GM20431 (cell line): ENCODE results near the gene ANKRD63.

Experiments used
- in situ Hi-C: fragments of 300-500 bp; cut with MseI, MboI; formaldehyde crosslinking; loops from one replicate; pipeline ENCODE4 v1.15.0; 2020; ENCODE audit warnings: low sequenced_read_pairs; ENCODE audit not compliant: unreplicated experiment

Gene ANKRD63

DNA sequence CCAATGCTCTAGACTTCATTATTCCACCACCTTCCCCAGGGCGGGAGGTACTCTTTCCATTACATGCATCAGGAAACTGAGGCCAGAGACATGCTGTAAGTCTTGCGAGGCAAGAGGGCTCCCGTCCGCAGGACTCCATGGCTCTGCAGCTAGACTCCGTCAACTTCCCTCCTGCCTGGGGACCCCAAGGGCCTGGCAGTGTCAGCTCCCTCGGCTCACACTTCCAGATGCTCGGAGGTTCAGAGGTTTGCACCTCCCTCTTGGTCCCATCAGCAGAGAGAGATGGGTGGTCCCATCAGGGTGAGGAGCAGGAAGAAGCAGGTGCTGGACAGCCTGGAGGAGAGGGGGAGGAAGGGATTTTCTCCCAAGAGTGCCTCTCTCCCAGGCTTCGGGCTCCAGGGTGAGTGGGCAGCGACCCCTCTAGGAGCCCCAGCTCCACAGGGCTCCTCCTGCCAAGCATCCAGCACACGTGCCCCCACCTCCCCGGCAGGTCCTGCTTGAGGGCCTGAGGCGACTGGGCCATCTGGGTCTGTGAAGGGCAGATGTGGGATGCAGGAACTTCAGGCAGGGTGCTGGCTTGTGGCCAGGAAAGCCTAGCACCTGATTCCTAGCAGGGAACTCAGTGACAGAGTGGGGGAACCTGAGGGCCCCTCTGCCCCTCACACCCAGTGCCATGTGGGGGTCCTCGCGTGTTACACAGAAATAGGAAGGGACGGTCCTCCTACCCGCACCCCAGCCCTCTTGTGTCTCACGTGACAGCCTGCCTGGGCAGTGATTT, 34.7 kb downstream of the ANKRD63 start:
- in situ Hi-C loops: no loop called here

DNA sequence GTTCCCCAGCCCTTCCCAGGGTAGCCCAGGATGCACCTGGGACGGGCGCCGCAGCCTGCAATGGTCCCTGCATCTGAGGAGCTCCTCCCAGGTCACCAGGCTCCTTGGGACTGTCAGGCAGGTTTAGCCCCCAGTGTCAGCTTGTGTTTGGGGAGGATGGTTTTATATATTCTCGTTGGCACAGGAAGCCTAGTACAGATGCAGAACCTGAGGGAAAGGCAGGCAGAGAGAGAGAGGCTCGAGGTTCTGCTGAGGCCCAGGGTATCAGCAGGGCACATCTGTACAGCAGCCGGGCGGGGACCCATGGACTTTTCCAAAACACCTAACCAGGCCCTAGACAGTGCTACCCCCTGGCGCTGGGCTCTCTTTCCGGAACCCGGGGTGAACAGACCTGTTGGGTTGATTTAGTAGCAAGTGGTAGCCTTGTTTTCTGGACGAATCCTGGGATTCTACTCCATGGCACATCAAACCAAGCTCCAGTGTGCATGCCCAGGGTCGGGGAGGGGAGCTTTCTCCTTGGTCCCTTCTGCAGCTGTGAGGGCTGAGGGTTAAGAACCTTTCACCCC, 35.4 kb downstream of the ANKRD63 start:
- in situ Hi-C loops: no loop called here

- in situ Hi-C loops: no loop called here
Measured at GRCh38 chr15:40246496-40247280, 36.2 kb downstream of the ANKRD63 start.

- in situ Hi-C loops: no loop called here
Measured at GRCh38 chr15:40245666-40246450, 37.0 kb downstream of the ANKRD63 start.

DNA sequence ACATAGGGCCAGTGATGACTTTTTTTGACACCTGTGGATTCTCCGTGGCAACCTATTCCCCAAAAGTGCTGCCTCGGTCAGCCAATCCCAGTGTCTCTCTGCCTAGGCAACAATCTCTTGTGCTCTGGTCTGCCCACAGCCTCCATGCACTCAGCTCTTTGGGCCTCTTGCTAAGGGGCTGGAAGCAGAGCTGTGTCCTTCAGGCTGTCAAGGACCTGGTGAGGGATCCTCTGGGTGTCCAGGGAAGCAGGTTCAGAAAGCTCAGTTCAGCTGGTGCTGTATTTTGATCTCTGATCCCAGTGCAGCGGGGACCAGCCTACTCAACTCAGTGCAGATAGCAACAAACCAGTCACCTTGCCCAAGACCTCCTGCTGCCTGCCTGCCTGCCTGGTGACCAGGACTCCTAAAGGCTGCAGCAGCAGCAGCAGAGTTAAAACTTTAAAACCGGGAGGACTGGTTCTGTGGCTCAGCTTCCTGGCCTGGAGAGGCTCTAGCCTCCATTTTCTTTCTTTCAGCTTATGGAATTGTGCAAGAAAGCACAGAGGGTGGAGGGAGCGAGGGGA, 37.8 kb downstream of the ANKRD63 start:
- in situ Hi-C loops: no loop called here

DNA sequence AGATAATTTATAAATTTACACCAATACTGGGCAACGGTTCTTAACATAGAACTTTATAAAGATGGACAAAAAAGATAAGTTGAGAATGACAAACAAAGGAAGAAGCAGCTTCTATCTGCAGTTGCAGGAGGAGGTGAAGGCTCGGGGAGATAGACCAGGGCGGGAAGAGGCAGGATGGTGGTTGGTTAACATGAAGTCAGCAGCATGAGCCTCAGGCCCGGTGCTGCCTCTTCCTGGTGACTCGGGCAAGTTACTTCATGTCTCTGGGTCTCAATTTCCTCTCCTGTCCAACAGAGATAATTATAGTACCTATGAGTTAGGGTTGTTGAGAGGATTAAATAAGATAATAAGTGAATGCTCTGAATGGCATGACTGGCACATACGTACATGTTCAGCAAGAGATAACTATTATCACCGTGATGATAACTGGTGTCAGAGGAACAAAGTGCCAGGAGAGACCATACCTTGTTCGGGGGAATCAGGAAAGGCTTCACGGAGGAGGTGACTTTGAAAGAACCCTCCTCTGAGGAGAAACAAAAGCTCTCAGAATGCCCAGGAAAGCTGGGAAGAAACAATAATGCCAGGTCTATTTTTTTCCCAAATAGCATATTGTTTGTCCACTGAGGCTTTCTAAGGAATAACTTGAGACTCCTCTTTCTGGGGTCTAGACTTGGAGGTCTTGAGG, 39.6 kb downstream of the ANKRD63 start:
- in situ Hi-C loops: no loop called here

DNA sequence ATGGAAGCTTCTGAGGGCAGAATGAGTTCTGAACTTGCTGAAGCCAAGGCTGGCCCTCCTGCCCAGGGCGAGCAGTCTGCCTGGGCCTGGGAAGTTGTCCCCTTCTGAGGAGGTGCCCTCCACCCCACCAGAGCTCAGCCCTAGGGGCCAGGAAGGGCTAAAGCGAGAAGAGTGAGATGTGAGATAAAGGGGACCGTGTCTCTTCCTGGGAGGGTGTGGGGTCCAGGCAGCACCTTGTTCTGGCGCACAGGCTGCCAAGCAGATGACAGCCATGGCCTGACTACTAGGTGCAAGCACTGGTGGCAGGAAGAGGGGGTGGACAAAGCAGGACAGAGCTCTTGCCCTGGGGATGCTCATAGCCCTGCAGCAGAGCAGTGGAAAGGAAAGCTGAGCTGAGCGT, 40.3 kb downstream of the ANKRD63 start:
- in situ Hi-C loops: no loop called here

- in situ Hi-C loops: no loop called here
Measured at GRCh38 chr15:40242213-40242599, 40.7 kb downstream of the ANKRD63 start.

DNA sequence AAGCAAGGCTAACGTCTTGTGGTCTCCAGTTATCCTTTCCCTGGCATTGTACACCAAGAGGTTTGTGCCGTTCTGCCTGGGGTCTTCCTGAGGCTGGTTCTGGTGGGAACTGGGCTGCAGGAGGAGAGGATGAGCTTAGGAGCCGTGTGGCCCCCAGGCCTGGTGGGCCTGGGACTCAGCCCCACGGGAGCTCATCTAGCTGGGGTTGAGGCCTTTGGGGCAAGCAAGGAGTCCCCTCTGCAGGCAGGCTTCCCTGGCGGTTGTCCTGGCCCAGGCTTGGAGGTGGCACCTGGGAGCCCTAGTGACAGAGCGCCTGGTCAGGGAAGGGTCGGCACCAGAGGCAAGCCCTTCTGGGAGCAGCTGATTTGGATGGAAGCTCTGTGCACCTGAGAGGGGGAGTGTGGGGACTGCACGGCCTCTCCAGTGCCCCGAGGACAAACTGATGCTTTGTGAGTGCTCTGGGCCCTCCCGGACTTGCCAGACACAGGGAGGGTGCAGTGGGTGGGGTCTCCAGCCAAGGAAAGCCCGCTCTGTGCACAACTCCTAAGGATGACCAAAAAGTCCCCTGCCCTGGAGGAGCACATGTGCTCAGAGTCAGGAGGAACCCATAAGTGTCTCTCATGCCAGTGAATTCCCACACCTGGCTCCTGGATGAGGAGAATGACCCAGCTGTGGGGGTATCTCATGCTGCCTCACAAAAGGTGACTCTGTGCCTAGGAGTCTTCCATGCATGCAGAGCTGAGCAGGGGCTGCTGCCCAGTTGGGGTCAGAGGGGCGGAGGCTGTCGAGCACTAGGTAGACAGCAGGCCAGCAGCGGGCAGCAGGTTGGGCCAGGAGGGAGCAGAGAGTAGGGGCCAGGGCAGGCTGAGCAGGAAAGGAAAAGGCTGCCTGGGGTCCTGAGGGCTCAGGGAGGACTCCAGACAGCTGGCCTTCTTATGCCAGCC, 41.3 kb downstream of the ANKRD63 start:
- in situ Hi-C loops: no loop called here

- in situ Hi-C loops: no loop called here
Measured at GRCh38 chr15:40240619-40241221, 42.1 kb downstream of the ANKRD63 start.

DNA sequence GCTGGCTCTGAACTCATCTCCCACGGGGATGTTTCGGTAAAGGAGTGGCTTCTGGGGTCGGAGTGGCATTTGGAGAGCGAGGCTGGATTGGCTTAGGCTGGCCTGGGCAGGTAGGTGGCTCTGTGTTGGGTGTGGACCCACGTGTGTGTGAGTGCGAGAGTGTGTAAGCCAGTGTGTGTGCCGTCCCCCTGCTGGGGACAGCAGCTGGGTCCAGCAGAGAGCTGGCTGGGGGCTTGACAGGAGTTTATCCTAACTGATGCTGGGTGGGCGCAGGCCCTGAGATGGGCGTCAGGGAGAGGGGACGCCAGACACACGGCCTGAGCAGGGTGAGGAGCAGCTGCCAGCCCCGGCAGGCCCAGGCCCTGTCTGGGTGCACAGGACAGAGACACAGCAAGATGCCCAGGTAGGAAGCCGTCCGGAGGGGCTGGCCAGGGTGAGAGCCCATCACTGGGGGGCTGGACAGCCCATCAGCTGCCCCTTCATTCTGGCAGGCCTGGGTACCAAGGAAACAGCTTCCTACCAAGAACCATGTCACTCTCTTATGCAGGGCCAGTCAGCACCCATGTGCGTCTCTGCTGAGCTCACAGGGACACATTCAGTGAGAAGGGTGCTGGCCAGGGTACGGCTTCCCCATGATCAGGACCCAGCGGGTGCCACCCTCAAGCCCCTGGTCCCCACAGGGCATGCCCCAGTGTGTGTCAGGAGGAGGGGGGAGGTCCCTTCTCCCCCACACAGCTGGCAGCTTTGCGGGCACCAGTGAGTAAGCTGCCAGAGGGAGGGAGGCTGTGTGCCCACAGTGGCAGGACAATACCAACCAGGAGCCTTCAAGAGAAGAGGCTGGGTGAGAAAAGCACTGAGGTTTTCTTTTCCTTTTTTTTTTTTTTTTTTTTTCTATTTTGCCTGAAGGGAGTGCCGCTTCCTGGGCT, 42.9 kb downstream of the ANKRD63 start:
- in situ Hi-C loops: no loop called here

DNA sequence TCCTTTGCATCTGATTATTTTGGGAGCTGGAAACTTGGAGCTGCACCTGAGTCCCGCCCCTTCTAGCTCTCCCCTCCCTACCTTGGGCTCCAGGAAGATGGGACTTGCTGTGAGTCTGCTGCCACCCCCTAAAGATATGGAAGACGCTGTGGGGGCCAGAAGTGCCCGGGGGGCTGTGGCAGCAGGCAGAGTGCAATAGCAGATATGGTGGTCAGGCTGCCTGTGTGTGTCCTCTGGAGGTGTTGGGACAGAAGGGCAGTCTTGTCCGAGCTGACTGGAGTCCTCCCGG, 43.5 kb downstream of the ANKRD63 start:
- in situ Hi-C loops: no loop called here

DNA sequence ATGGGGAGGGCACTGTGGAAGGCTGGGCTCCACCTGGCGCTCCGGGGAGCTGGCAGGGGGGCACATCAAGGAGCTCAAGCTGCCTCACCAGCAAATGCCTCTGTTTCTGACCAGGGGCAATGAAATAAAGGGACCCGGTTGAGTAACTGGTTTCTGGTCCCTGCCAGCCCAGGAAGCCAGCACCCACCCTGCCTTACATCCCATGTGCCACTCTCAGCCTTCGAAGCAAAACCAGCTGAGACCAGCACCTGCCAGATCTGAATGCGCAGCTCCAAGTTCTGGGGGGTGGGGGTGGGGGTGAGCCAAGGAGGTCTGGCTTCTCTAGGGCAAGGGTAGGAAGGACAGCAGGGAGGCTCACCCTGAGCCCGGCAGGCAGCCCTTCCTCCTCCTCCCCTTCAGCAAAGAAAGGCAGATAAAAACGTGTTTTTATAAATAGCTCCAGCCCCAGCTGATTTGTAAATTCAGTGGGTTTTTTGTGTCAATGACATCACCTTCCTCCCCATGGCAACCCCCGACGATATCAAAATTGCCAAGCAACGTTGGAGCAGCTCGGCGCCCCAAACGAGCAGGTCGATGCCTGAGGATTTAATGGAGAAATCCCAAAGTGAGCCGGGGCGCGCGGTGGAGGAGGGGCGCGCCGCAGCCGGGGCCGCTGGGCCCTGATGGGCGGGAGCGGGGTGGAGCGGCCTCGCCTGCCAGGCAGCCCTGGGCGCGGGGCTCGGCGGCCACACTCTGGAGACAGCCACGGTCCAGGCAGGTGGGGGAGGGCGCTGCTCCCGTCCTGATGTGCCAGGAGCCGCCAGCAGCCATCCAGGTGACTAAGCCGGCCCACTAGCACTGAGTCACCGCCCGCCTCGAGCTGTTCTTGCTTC, 44.1 kb downstream of the ANKRD63 start, which contains the start of gene PAK6:
Gene PAK6, plus strand, starts transcription at position 532 of the 872 bp plus-strand sequence. CDS start 25,723 bp downstream, outside the sequence.
- in situ Hi-C loops: no loop called here

GRCh38 chr15:40235201-40235885, 47.5 kb downstream of the ANKRD63 start:
- in situ Hi-C loops: no loop called here

GRCh38 chr15:40234783-40235182, 48.1 kb downstream of the ANKRD63 start:
- in situ Hi-C loops: no loop called here
